OCI-LY7 (cell line): ENCODE measurements around the gene LRRIQ4. TPM values are rescaled to one million over a fixed set of nuclear protein-coding genes. Genes with fewer than 3 reads are reported as not detected.

Experiments
- BruUV-seq: library from RNA; stranded (reverse); fragments of 400-500 nt; replicated peaks from 2 replicates; lab custom pipeline; 2021; lab: Mats Ljungman, UMichigan
- CTCF ChIA-PET: fragments of 300-600 bp; sonication (Branson Sonifier 250); formaldehyde crosslinking; loops from one replicate; lab custom pipeline; 2022; ENCODE audit warnings: antibody characterized with exemption; ENCODE audit not compliant: unreplicated experiment; lab: Charles Lee
- POLR2A ChIA-PET: fragments of 300-600 bp; sonication (Branson Sonifier 250); formaldehyde crosslinking; loops from one replicate; lab custom pipeline; 2022; ENCODE audit warnings: antibody characterized with exemption; lab: Charles Lee
- DNase-seq: peaks from one replicate; pipeline ENCODE4 v3.0.0-alpha.2; 2015; ENCODE audit warnings: low spot score
- H2AFZ ChIP-seq: fragments of 200-600 bp; sonication (generic), shearing (Covaris generic); 2 replicates; pipeline ENCODE4 v1.6.1; 2014; ENCODE audit warnings: mild to moderate bottlenecking, antibody characterized with exemption, low read length, moderate library complexity
- H3K27ac ChIP-seq: fragments of 200-600 bp; sonication (generic); 2 replicates; pipeline ENCODE4 v1.5.1; 2014; ENCODE audit warnings: mixed run types, low read depth, mild to moderate bottlenecking, moderate library complexity, low read length, inconsistent platforms; ENCODE audit not compliant: poor library complexity, severe bottlenecking
- H3K36me3 ChIP-seq: fragments of 200-600 bp; sonication (generic); 2 replicates; pipeline ENCODE4 v1.6.1; 2014; ENCODE audit warnings: mild to moderate bottlenecking, antibody characterized with exemption, low read length, moderate library complexity, mixed read lengths; ENCODE audit not compliant: insufficient read depth
- H3K4me1 ChIP-seq: fragments of 200-600 bp; sonication (generic); 2 replicates; pipeline ENCODE4 v1.5.1; 2014; ENCODE audit warnings: mild to moderate bottlenecking, low read length; ENCODE audit not compliant: insufficient read depth, poor library complexity, severe bottlenecking
- H3K4me2 ChIP-seq: fragments of 200-600 bp; sonication (generic); 2 replicates; pipeline ENCODE4 v1.6.1; 2014; ENCODE audit warnings: mild to moderate bottlenecking, low read length
- H3K4me3 ChIP-seq: fragments of 200-600 bp; sonication (generic); 2 replicates; pipeline ENCODE4 v1.5.1; 2014; ENCODE audit warnings: mild to moderate bottlenecking, low read depth, low read length; ENCODE audit not compliant: poor library complexity, severe bottlenecking
- H3K79me2 ChIP-seq: fragments of 200-600 bp; sonication (generic); 2 replicates; pipeline ENCODE4 v1.6.1; 2016; ENCODE audit warnings: low read depth, mild to moderate bottlenecking, low read length, moderate library complexity, mixed read lengths; ENCODE audit not compliant: insufficient read depth
- H3K9me2 ChIP-seq: fragments of 200-600 bp; sonication (generic); 2 replicates; pipeline ENCODE4 v1.6.1; 2016; ENCODE audit warnings: mild to moderate bottlenecking, low read length, mixed read lengths; ENCODE audit not compliant: insufficient read depth
- H3K9me3 ChIP-seq: fragments of 200-600 bp; sonication (generic); 2 replicates; pipeline ENCODE4 v1.6.1; 2014; ENCODE audit warnings: mild to moderate bottlenecking, mixed run types, low read length, mixed read lengths
- H4K20me1 ChIP-seq: fragments of 200-600 bp; sonication (generic); 2 replicates; pipeline ENCODE4 v1.6.1; 2014; ENCODE audit warnings: mild to moderate bottlenecking, antibody characterized with exemption, low read length, moderate library complexity, mixed read lengths; ENCODE audit not compliant: insufficient read depth
- CTCF ChIP-seq: fragments of 200-600 bp; sonication (generic); conservative IDR thresholded peaks from 2 replicates; pipeline ENCODE4 v1.5.1; 2014; ENCODE audit warnings: mild to moderate bottlenecking, antibody characterized with exemption, low read length, moderate library complexity, mixed read lengths
- EZH2phosphoT487 ChIP-seq: fragments of 200-600 bp; sonication (generic); IDR thresholded peaks from 2 replicates; pipeline ENCODE4 v1.6.1; 2018; ENCODE audit warnings: low read depth, borderline replicate concordance, mild to moderate bottlenecking, mixed run types, antibody characterized with exemption, low read length, moderate library complexity, mixed read lengths
- intact Hi-C: fragments of 100-400 bp; cut with micrococcal nuclease; formaldehyde crosslinking; loops from one replicate; pipeline ENCODE4 v1.10.0; 2022; ENCODE audit not compliant: unreplicated experiment
- total RNA-seq, 2 experiments: library from RNA; depleted of rRNA in 1 of 2; stranded (reverse); fragments of >200 nt in 1 of 2; shearing (Covaris generic) in 1 of 2; gene quantifications; 2 replicates each; pipeline ENCODE4 v1.2.3, GENCODE V29; 2014 to 2022

Gene LRRIQ4
- total RNA-seq, 2 experiments from 2014 or later = 0.17 to 0.47 TPM

GRCh38 chr3:169886671-169887070, 74.0 kb downstream of the LRRIQ4 start:
- Histone ChIP-seq H3K79me2 (no peaks in the 10 kb centered on the region), H3K9me3 (no peaks in the 10 kb centered on the region), H4K20me1 (no peaks in the 10 kb centered on the region), H3K27ac (no peak overlapping the region), H3K4me2 (0 out of 2 replicates have a peak overlapping the region, but pooled peaks have one; percentile 6), H3K9me2 (no peaks in the 10 kb centered on the region), H2AFZ (peak overlapping the region; percentile 63; the same call in 1 of the 2 replicates), H3K36me3 (no peaks in the 10 kb centered on the region), H3K4me3 (no peak overlapping the region), H3K4me1 (no peaks in the 10 kb centered on the region)
- ChIA-PET POLR2A (interaction anchor here (0.6 to 2.4 kb wide), 6 partner anchors 12 to 160 kb away, joined by 3 to 5 read pairs (median 4); no protein-coding TSS in a partner anchor), CTCF (no interaction called here)
- DNase-seq = no peak
- intact Hi-C loops = no loop called here
- BruUV-seq = no TSS peak
- TF ChIP-seq CTCF (no peak), EZH2phosphoT487 (no peak)

Other genes starting within 250 kb of the LRRIQ4 start
- gene MECOM, start 149.2 kb upstream of the LRRIQ4 start, total RNA-seq (2014; rRNA removed; shearing (Covaris generic)) = not detected in 2 replicates
- gene MECOM, start 149.2 kb upstream of the LRRIQ4 start, total RNA-seq (2022) = not detected in 2 replicates
- gene TERC, start 47.8 kb upstream of the LRRIQ4 start, total RNA-seq (2014; rRNA removed; shearing (Covaris generic)) = 143 and 210 TPM in 2 replicates
- 10.7 and 15.9 TPM in 2 replicates for gene TERC, start 47.8 kb upstream of the LRRIQ4 start, total RNA-seq (2022)
- 0.39 TPM in 1 of 2 replicates, not detected in the other for gene ACTRT3, start 43.3 kb upstream of the LRRIQ4 start, total RNA-seq (2014; rRNA removed; shearing (Covaris generic))
- 0.42 and 1.2 TPM in 2 replicates for gene ACTRT3, start 43.3 kb upstream of the LRRIQ4 start, total RNA-seq (2022)
- 12.0 and 13.1 TPM in 2 replicates for gene MYNN, start 39.5 kb upstream of the LRRIQ4 start, total RNA-seq (2014; rRNA removed; shearing (Covaris generic))
- 12.1 and 12.2 TPM in 2 replicates for gene MYNN, start 39.5 kb upstream of the LRRIQ4 start, total RNA-seq (2022)
- gene LRRC34, start within 50 bp of the LRRIQ4 start, total RNA-seq (2014; rRNA removed; shearing (Covaris generic)) = 2.2 and 2.8 TPM in 2 replicates
- 3.3 and 3.9 TPM in 2 replicates for gene LRRC34, start within 50 bp of the LRRIQ4 start, total RNA-seq (2022)
- gene LRRC31, start 57.1 kb downstream of the LRRIQ4 start, total RNA-seq (2014; rRNA removed; shearing (Covaris generic)) = not detected in 2 replicates
- not detected in 2 replicates for gene LRRC31, start 57.1 kb downstream of the LRRIQ4 start, total RNA-seq (2022)
- gene SAMD7, start 98.7 kb downstream of the LRRIQ4 start, total RNA-seq (2014; rRNA removed; shearing (Covaris generic)) = 0.23 and 1.1 TPM in 2 replicates
- 0.93 and 0.96 TPM in 2 replicates for gene SAMD7, start 98.7 kb downstream of the LRRIQ4 start, total RNA-seq (2022)
- 64.5 and 77.4 TPM in 2 replicates for gene SEC62, start 153.9 kb downstream of the LRRIQ4 start, total RNA-seq (2014; rRNA removed; shearing (Covaris generic))
- gene SEC62, start 153.9 kb downstream of the LRRIQ4 start, total RNA-seq (2022) = 163 and 176 TPM in 2 replicates
- gene GPR160, start 225.1 kb downstream of the LRRIQ4 start, total RNA-seq (2014; rRNA removed; shearing (Covaris generic)) = 90.5 and 108 TPM in 2 replicates
- 115 and 117 TPM in 2 replicates for gene GPR160, start 225.1 kb downstream of the LRRIQ4 start, total RNA-seq (2022)